Stimulated activated CD8-positive, alpha-beta memory T cell treated with anti-CD3 and anti-CD28 coated beads, Interleukin-7, amount 100 ng/mL, for 48 hours (primary cell): ENCODE results near the gene ASRGL1.
A peak's percentile ranks its signal among the peaks of the same experiment; 100 is the strongest.

Experiments
- DNase-seq, 2 donors: peaks; one replicate each; pipeline ENCODE4 v3.0.0-alpha.2; 2020; ENCODE audit warnings: low read depth in 1 of 2; ENCODE audit errors: extremely low read depth in 1 of 2

Gene ASRGL1

GRCh38 chr11:62411524-62411923 is 74.3 kb downstream of the ASRGL1 start:
- no peak for DNase-seq

- DNase-seq = no peak
These were observed 75.9 kb downstream of the ASRGL1 start for GRCh38 chr11:62413060-62413696.

- no peak for DNase-seq
These were observed 79.3 kb downstream of the ASRGL1 start for GRCh38 chr11:62416596-62416995.

DNA sequence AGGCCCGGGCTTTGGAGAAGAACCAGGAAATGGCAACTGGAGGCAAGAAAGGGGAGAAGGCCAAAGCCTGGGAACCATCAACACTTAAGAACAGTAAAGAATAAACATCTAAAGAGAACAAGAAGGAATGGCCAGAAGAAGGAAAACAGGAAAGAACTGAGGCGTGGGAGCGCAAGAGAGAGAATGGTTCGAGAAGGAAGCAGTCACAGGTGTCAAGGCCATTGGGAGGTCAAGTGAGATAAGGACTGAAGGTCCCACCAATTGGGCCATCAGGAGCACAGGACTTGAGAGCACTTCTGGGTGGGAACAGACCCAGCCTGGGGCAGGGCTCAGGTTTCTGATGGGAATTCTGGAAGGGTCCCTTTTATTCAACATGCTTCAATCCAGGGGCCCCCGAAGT is 80.9 kb downstream of the ASRGL1 start:
- DNase-seq = no peak

DNA sequence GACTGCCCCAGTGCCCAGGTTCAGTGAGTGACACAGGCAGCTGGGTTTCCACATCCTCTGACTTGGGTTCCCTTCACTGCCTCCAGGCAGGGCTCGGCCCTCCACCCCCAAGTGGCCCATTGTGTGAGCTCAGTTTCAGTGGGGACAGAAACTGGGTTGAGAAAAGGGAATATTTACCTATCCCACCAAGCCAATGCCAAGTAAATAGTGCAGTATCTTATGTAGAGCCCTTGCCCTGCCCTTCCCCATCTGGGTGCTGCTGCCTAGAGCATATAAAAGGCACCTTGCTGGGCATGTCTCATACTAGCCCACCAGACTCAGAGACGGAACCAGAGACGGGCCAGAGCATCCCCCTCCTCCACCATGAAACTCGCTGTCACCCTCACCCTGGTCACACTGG is 81.5 kb downstream of the ASRGL1 start, which contains the start of gene SCGB1A1:
Gene SCGB1A1 (plus strand): TSS at position 301 of the 400 bp plus-strand sequence. CDS start 63 bp downstream, at position 364.
- DNase-seq = no peak

- no peak for DNase-seq
These were observed 82.2 kb downstream of the ASRGL1 start for GRCh38 chr11:62419314-62419929.

- no peak for DNase-seq
These were observed 82.7 kb downstream of the ASRGL1 start for GRCh38 chr11:62419943-62420342.

DNA sequence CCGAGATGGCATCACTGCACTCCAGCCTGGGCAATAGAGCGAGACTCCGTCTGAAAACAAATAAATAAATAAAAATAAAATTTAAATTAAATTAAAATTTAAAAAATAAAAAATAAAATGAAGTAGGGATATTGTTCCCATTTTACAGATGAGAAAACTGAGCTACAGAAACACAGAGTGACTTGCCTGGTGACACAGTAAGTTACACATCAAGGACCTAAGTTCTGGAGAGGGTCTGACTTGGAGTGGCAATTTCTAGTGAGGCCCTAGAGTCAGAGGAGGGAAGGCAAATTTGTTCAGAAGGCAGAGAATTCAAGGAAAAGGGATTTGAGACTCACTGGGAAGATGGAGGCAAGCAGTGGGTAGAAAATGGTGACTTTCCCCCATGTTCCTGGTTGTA is 83.6 kb downstream of the ASRGL1 start:
- no peak for DNase-seq

DNA sequence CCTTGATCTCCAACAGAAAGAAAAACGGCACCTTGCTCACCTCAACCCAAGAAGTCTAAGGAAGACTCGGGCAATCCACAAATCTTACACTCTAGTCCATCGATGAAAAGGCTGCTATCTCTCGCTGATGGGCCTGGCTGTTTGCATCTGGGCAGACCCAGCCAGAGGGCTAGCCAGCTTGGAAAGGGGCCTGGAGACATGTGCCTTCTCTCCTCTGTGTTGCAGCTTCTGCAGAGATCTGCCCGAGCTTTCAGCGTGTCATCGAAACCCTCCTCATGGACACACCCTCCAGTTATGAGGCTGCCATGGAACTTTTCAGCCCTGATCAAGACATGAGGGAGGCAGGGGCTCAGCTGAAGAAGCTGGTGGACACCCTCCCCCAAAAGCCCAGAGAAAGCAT is 84.7 kb downstream of the ASRGL1 start:
- no peak for DNase-seq

GRCh38 chr11:62423012-62423411 is 85.8 kb downstream of the ASRGL1 start:
- DNase-seq = no peak

GRCh38 chr11:62427630-62428233 is 90.5 kb downstream of the ASRGL1 start:
- peak in 1 of 2 donors; percentile 16 for DNase-seq

- no peak for DNase-seq
These were observed 91.8 kb downstream of the ASRGL1 start for GRCh38 chr11:62428871-62429560.

- DNase-seq = no peak
These were observed 93.2 kb downstream of the ASRGL1 start for GRCh38 chr11:62430425-62430824.

DNA sequence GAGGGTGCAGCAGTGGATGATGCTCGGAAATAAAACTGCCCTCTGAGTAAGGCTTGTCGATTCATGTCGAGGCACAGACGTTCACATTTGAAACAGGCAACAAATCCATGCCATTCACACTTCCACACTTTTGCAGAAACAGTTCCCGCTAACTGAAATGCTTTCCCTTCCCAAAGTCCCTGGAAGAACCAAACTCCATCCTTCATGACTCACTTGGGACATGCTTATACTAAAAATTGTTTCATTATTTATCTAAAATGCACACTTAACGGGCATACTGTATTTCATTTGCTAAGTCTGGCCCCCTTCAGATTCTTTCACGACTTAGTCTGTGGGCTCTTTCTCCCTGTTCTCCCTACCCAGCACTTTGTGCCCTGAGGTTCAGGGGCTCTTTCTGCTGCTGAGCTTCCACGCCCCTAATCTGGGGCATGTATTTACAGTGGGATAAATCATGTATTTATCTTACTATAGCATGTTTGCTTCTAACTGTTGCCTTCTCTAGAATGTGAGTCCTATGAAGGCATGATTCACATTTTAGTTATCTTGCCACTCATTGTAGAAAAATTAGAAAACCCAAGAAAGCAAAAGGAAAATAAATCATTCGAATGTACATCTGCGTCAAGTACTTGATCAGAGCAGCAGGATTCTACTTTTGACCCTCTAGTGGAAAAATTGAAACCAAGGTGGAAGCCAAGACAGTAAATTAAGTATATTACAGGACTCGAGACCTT is 94.1 kb downstream of the ASRGL1 start:
- DNase-seq = no peak

GRCh38 chr11:62432695-62433094 is 95.4 kb downstream of the ASRGL1 start:
- DNase-seq = no peak

GRCh38 chr11:62433141-62433903 is 96.1 kb downstream of the ASRGL1 start:
- no peak for DNase-seq

DNA sequence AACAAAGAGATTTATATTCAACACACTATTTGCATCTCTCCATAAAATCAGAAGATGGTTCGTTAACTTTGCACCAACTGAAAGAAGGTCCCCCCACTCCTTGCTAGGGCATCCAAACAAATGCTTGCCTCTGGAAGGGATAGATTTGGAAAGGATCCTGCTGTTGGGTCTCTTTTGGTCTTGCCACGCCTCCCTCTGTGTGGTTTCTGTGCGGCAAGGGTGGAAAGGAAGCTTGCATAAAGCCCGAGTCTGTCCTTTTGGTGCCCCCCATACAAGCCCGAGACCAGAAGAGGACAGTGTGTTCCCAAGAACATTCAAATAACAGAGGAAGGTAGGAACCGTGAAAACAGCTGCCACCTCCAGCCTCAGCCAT is 96.6 kb downstream of the ASRGL1 start:
- DNase-seq = no peak

GRCh38 chr11:62435846-62436660 is 98.8 kb downstream of the ASRGL1 start:
- DNase-seq = no peak

GRCh38 chr11:62437616-62438015 is 100.4 kb downstream of the ASRGL1 start:
- DNase-seq = no peak

DNA sequence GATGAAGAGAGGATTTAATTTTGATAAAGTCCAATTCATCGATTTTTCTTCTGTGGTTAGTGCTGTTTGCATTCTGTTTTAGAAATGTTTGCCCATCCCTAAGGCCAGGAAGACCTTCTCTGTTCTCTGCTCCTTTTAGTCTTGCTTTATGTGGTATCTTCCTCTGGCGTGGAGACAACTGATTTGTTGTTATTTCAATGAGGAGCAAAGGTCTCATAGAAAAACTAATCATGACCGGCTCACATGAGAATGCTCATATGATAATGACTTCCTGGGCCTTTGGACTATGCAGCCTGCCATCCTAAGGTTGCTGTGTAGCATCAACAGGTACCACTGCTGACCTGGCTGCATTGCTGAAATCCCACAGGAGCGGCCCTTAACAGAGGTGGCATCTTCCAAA is 101.4 kb downstream of the ASRGL1 start:
- no peak for DNase-seq
